HFFc6 (cell line): ENCODE measurements around the gene CPEB1. TPM values are rescaled to one million over a fixed set of nuclear protein-coding genes. Genes with fewer than 3 reads are reported as not detected.

Experiments
- DNase-seq: peaks from one replicate; pipeline ENCODE4 v3.0.0-alpha.2; 2018
- H3K27ac Mint-ChIP-seq: 2 replicates; pipeline ENCODE4 v1.8.0; 2020; ENCODE audit warnings: mild to moderate bottlenecking, mixed read lengths
- H3K27me3 Mint-ChIP-seq: 2 replicates; pipeline ENCODE4 v1.8.0; 2021; ENCODE audit warnings: mild to moderate bottlenecking, moderate library complexity, mixed read lengths; ENCODE audit not compliant: insufficient read depth
- H3K36me3 Mint-ChIP-seq: 2 replicates; pipeline ENCODE4 v1.8.0; 2021; ENCODE audit warnings: low read depth, mixed read lengths
- H3K4me1 Mint-ChIP-seq: 2 replicates; pipeline ENCODE4 v1.8.0; 2020; ENCODE audit warnings: low read depth, mixed read lengths
- H3K4me3 Mint-ChIP-seq: 2 replicates; pipeline ENCODE4 v1.8.0; 2020; ENCODE audit warnings: mild to moderate bottlenecking, moderate library complexity, mixed read lengths
- H3K9me3 Mint-ChIP-seq: 2 replicates; pipeline ENCODE4 v1.8.0; 2020; ENCODE audit warnings: mild to moderate bottlenecking, mixed read lengths
- CTCF ChIP-seq: fragments of 200-600 bp; sonication (generic); IDR thresholded peaks from 2 replicates; pipeline ENCODE4 v1.5.0; 2021; ENCODE audit warnings: antibody characterized with exemption, mild to moderate bottlenecking
- total RNA-seq, 6 experiments: library from RNA; stranded (reverse); fragmentation: NEBNext Ultra II Directional; extraction: Animal tissue kit (Norgen Biotek cat#: 25700); gene quantifications; 2 replicates in 1 of 6; 3 replicates in 5 of 6; pipeline ENCODE4 v1.2.3, GENCODE V29; 2021

Gene CPEB1
- total RNA-seq, 6 experiments from 2014 or later: 4.3 to 6.8 (median 5.6) TPM

GRCh38 chr15:82566690-82567089 is 80.5 kb downstream of the CPEB1 start:
- Mint-ChIP-seq H3K4me3 (no peak overlapping the region), H3K36me3 (no peaks in the 10 kb centered on the region), H3K27ac (peak overlapping the region; percentile 64), H3K9me3 (no peaks in the 10 kb centered on the region), H3K27me3 (no peaks in the 10 kb centered on the region), H3K4me1 (peaks cover 33% of the 10 kb centered on the region)
- DNase-seq: peak; percentile 75
- TF ChIP-seq CTCF: no peak

- Mint-ChIP-seq H3K27me3 (peaks cover 1% of the 10 kb centered on the region; the same call in 1 of the 2 replicates), H3K36me3 (no peaks in the 10 kb centered on the region), H3K4me1 (peaks cover 18% of the 10 kb centered on the region), H3K9me3 (no peaks in the 10 kb centered on the region), H3K4me3 (no peak overlapping the region), H3K27ac (no peak overlapping the region)
- TF ChIP-seq CTCF: no peak
- DNase-seq: no peak
Observed at GRCh38 chr15:82558502-82558901, 88.7 kb downstream of the CPEB1 start.

- H3K27me3 Mint-ChIP-seq: peaks cover 1% of the 10 kb centered on the region
- H3K36me3 Mint-ChIP-seq: no peaks in the 10 kb centered on the region
- DNase-seq: no peak
- H3K9me3 Mint-ChIP-seq: no peaks in the 10 kb centered on the region
- TF ChIP-seq CTCF: no peak
- H3K4me3 Mint-ChIP-seq: no peak overlapping the region
- no peak overlapping the region for H3K27ac Mint-ChIP-seq
- H3K4me1 Mint-ChIP-seq: peaks cover 28% of the 10 kb centered on the region
Observed at GRCh38 chr15:82556315-82557035, 90.7 kb downstream of the CPEB1 start.

DNA sequence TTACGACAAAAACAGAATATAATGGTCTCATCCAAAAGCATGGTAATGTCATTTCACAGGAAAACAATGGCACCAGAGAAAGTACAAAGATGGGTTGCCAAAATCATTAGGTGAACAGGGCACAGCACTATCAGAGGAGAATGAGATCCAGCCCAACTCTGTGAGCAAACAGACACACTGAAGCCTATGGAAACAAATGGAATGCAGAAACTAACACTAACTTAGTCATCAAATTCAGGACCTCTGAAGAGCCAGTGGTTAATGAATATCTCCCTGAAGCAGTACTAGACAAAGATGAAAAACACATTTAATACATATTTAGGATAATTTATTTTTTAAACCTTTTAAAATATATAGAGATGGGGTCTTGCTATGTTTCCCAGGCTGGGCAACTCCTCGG is 92.3 kb downstream of the CPEB1 start:
- no peak for TF ChIP-seq CTCF
- Mint-ChIP-seq H3K27me3 (peaks cover 1% of the 10 kb centered on the region), H3K27ac (no peak overlapping the region), H3K9me3 (no peaks in the 10 kb centered on the region), H3K36me3 (no peaks in the 10 kb centered on the region), H3K4me3 (no peak overlapping the region), H3K4me1 (peaks cover 29% of the 10 kb centered on the region)
- no peak for DNase-seq

GRCh38 chr15:82554351-82554750 is 92.8 kb downstream of the CPEB1 start:
- no peaks in the 10 kb centered on the region for H3K36me3 Mint-ChIP-seq
- no peak for TF ChIP-seq CTCF
- H3K4me1 Mint-ChIP-seq: peaks cover 29% of the 10 kb centered on the region
- H3K4me3 Mint-ChIP-seq: no peak overlapping the region
- DNase-seq: peak; percentile 47
- peak overlapping the region; percentile 22; the same call in 1 of the 2 replicates for H3K27ac Mint-ChIP-seq
- H3K9me3 Mint-ChIP-seq: no peaks in the 10 kb centered on the region
- peaks cover 1% of the 10 kb centered on the region for H3K27me3 Mint-ChIP-seq
